NB4 (cell line): ENCODE measurements around the gene FGF12.

Experiments
- POLR2A ChIP-seq: IDR thresholded peaks from 2 replicates; pipeline ENCODE4 v1.6.1; 2011; ENCODE audit warnings: mild to moderate bottlenecking; ENCODE audit not compliant: insufficient read length; ENCODE audit errors: extremely low read depth
- TF ChIP-seq, protein P1 (sequence below): IDR thresholded peaks from one replicate; pipeline ENCODE4 v1.5.1; 2012; ENCODE audit warnings: low read depth, low read length

GRCh38 chr3:192392986-192393385 lies 334.4 kb downstream of the FGF12 start:
- TF ChIP-seq, protein P1, sequence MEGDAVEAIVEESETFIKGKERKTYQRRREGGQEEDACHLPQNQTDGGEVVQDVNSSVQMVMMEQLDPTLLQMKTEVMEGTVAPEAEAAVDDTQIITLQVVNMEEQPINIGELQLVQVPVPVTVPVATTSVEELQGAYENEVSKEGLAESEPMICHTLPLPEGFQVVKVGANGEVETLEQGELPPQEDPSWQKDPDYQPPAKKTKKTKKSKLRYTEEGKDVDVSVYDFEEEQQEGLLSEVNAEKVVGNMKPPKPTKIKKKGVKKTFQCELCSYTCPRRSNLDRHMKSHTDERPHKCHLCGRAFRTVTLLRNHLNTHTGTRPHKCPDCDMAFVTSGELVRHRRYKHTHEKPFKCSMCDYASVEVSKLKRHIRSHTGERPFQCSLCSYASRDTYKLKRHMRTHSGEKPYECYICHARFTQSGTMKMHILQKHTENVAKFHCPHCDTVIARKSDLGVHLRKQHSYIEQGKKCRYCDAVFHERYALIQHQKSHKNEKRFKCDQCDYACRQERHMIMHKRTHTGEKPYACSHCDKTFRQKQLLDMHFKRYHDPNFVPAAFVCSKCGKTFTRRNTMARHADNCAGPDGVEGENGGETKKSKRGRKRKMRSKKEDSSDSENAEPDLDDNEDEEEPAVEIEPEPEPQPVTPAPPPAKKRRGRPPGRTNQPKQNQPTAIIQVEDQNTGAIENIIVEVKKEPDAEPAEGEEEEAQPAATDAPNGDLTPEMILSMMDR: no peak
- TF ChIP-seq POLR2A: no peak
